Measurements from ENCODE around the gene ASXL1.

The ASXL1 gene

GRCh38 chr20:32432277-32432676 is 74.1 kb downstream of the ASXL1 start:
- H3K27me3 ChIP-seq, result no peaks in the 10 kb centered on the region
- H3K4me3 ChIP-seq (ENCODE audit: low read depth, low read length), result no peak overlapping the region
- no peak for DNase-seq
- H3K4me1 ChIP-seq, result no peaks in the 10 kb centered on the region
- TF ChIP-seq CTCF (IDR thresholded peaks at IDR 0.05; ENCODE audit: low read depth, low read length), result no peak
- H3K9me3 ChIP-seq, result no peaks in the 10 kb centered on the region; the same call in 1 of the 2 replicates
- peaks cover 93% of the 10 kb centered on the region for H3K36me3 ChIP-seq

GRCh38 chr20:32433311-32434021 is 75.3 kb downstream of the ASXL1 start:
- H3K4me3 ChIP-seq (ENCODE audit: low read depth, low read length), result no peak overlapping the region
- H3K27me3 ChIP-seq, result no peaks in the 10 kb centered on the region
- H3K9me3 ChIP-seq, result no peaks in the 10 kb centered on the region; the same call in 1 of the 2 replicates
- H3K36me3 ChIP-seq, result peaks cover 98% of the 10 kb centered on the region
- no peaks in the 10 kb centered on the region; the same call in 1 of the 2 replicates for H3K4me1 ChIP-seq
- no peak for TF ChIP-seq CTCF (IDR thresholded peaks at IDR 0.05; ENCODE audit: low read depth, low read length)
- no peak for DNase-seq

GRCh38 chr20:32434434-32434833 is 76.3 kb downstream of the ASXL1 start:
- no peak for DNase-seq
- Histone ChIP-seq H3K4me1 (no peaks in the 10 kb centered on the region; the same call in 1 of the 2 replicates), H3K4me3 (ENCODE audit: low read depth, low read length) (no peak overlapping the region), H3K36me3 (peaks cover 99% of the 10 kb centered on the region), H3K27me3 (no peaks in the 10 kb centered on the region), H3K9me3 (no peaks in the 10 kb centered on the region; the same call in 1 of the 2 replicates)
- TF ChIP-seq CTCF (IDR thresholded peaks at IDR 0.05; ENCODE audit: low read depth, low read length), result no peak

- no peak for DNase-seq
- no peaks in the 10 kb centered on the region; the same call in 1 of the 2 replicates for H3K4me1 ChIP-seq
- TF ChIP-seq CTCF (IDR thresholded peaks at IDR 0.05; ENCODE audit: low read depth, low read length), result no peak
- H3K9me3 ChIP-seq, result no peaks in the 10 kb centered on the region; the same call in 1 of the 2 replicates
- H3K36me3 ChIP-seq, result peaks cover 94% of the 10 kb centered on the region
- no peak overlapping the region for H3K4me3 ChIP-seq (ENCODE audit: low read depth, low read length)
- no peaks in the 10 kb centered on the region for H3K27me3 ChIP-seq
Measured at GRCh38 chr20:32435449-32436107, 77.4 kb downstream of the ASXL1 start.

- peaks cover under 1% of the 10 kb centered on the region; the same call in 1 of the 2 replicates for H3K4me1 ChIP-seq
- H3K4me3 ChIP-seq (ENCODE audit: low read depth, low read length), result no peak overlapping the region
- H3K36me3 ChIP-seq, result peaks cover 87% of the 10 kb centered on the region
- no peaks in the 10 kb centered on the region for H3K27me3 ChIP-seq
- no peaks in the 10 kb centered on the region; the same call in 1 of the 2 replicates for H3K9me3 ChIP-seq
- DNase-seq, result no peak
- TF ChIP-seq CTCF (IDR thresholded peaks at IDR 0.05; ENCODE audit: low read depth, low read length), result no peak
Measured at GRCh38 chr20:32436142-32436861, 78.2 kb downstream of the ASXL1 start.

Data from BE2C (cell line).